ENCODE data around the gene CTDSP1. TPM values are rescaled to one million over a fixed set of nuclear protein-coding genes. Genes with fewer than 3 reads are reported as not detected.

The CTDSP1 gene
- total and polyA plus RNA-seq, 4 donors: 38.3 to 76.5 (median 56.6) TPM

DNA sequence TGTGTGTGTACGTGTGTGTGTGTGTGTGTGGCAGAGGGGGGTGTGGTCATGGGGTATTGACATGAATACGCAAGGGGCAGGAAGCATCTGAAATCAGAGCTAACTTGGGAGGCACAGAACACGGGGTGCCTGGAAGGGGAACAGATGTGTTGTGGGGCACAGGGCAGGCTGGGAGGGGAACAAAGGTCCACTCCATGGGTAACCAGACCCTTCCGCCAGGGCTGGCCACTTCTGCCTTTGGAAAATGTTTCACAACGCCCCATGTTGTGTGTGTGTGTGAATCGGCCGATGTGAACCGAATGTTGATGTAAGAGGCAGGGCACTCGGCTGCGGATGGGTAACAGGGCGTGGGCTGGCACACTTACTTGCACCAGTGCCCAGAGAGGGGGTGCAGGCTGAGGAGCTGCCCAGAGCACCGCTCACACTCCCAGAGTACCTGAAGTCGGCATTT is 17.7 kb upstream of the CTDSP1 start, which contains the start of gene SLC11A1:
Gene SLC11A1, plus strand, starts transcription at position 358 of the 451 bp plus-strand sequence. CDS start 96 bp downstream, outside the sequence.
- Histone ChIP-seq H3K9me3 (ENCODE audit: control insufficient read depth in 4 of 4, low read length in 3 of 4) (no peaks in the 10 kb centered on the region), H3K9ac (ENCODE audit: low read depth in 1 of 2, low read length in 2 of 2) (no peak within 1 kb of the TSS), H3K4me1 (ENCODE audit: control insufficient read depth in 4 of 4, insufficient read depth in 4 of 4, low read length in 3 of 4) (no peaks in the 10 kb centered on the region), H3K27me3 (ENCODE audit: control insufficient read depth in 4 of 4, insufficient read depth in 4 of 4, low read length in 3 of 4) (no peaks in the 10 kb centered on the region), H3K27ac (ENCODE audit: low read depth in 1 of 2, low read length in 2 of 2) (peak within 1 kb of the TSS; percentile 5 to 67), H3K4me3 (ENCODE audit: low read depth in 1 of 3, low read length in 3 of 3) (no peak within 1 kb of the TSS), H3K36me3 (ENCODE audit: control insufficient read depth in 4 of 4, insufficient read depth in 3 of 4, low read depth in 1 of 4, low read length in 3 of 4) (no peaks in the 10 kb centered on the region)
- 70% methylated on average over 13 of the region's 13 CpGs for WGBS
- no peak for DNase-seq (ENCODE audit: low spot score)
- TF ChIP-seq HNF4A (conservative IDR thresholded peaks at IDR 0.05): no peak
- TF ChIP-seq SP1 (IDR thresholded peaks at IDR 0.05): peak; percentile 27
- peak in 1 of 2 donors; percentile 17 for TF ChIP-seq RAD21 (IDR thresholded peaks at IDR 0.05)
- peak in 1 of 2 donors; percentile 8 for TF ChIP-seq RXRA (IDR thresholded peaks at IDR 0.05)

- H3K9me3 ChIP-seq (ENCODE audit: control insufficient read depth in 4 of 4, low read length in 3 of 4): no peaks in the 10 kb centered on the region
- no peak for DNase-seq (ENCODE audit: low spot score)
- peak overlapping the region; percentile 5 to 67 for H3K27ac ChIP-seq (ENCODE audit: low read depth in 1 of 2, low read length in 2 of 2)
- 94% methylated on average over 6 of the region's 6 CpGs for WGBS
- H3K9ac ChIP-seq (ENCODE audit: low read depth in 1 of 2, low read length in 2 of 2): no peak overlapping the region
- no peak for TF ChIP-seq EGR1 (IDR thresholded peaks at IDR 0.05; ENCODE audit: low read depth in 2 of 2)
- TF ChIP-seq, protein P1, sequence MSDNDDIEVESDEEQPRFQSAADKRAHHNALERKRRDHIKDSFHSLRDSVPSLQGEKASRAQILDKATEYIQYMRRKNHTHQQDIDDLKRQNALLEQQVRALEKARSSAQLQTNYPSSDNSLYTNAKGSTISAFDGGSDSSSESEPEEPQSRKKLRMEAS (IDR thresholded peaks at IDR 0.05): no peak
- TF ChIP-seq ATF3 (IDR thresholded peaks at IDR 0.05): no peak
- no peak overlapping the region for H3K4me3 ChIP-seq (ENCODE audit: low read depth in 1 of 3, low read length in 3 of 3)
- peaks cover 0 to 8% (median 3%) of the 10 kb centered on the region in 4 donors for H3K4me1 ChIP-seq (ENCODE audit: control insufficient read depth in 4 of 4, insufficient read depth in 4 of 4, low read length in 3 of 4)
- no peaks in the 10 kb centered on the region for H3K36me3 ChIP-seq (ENCODE audit: control insufficient read depth in 4 of 4, insufficient read depth in 3 of 4, low read depth in 1 of 4, low read length in 3 of 4)
- no peaks in the 10 kb centered on the region for H3K27me3 ChIP-seq (ENCODE audit: control insufficient read depth in 4 of 4, insufficient read depth in 4 of 4, low read length in 3 of 4)
Measured at GRCh38 chr2:218382785-218383184, 16.9 kb upstream of the CTDSP1 start.

GRCh38 chr2:218383892-218384519 is 15.7 kb upstream of the CTDSP1 start:
- TF ChIP-seq NR2F2 (IDR thresholded peaks at IDR 0.05): no peak
- TF ChIP-seq RXRA (IDR thresholded peaks at IDR 0.05): no peak
- TF ChIP-seq EGR1 (IDR thresholded peaks at IDR 0.05; ENCODE audit: low read depth in 2 of 2): no peak
- TF ChIP-seq, protein P2, sequence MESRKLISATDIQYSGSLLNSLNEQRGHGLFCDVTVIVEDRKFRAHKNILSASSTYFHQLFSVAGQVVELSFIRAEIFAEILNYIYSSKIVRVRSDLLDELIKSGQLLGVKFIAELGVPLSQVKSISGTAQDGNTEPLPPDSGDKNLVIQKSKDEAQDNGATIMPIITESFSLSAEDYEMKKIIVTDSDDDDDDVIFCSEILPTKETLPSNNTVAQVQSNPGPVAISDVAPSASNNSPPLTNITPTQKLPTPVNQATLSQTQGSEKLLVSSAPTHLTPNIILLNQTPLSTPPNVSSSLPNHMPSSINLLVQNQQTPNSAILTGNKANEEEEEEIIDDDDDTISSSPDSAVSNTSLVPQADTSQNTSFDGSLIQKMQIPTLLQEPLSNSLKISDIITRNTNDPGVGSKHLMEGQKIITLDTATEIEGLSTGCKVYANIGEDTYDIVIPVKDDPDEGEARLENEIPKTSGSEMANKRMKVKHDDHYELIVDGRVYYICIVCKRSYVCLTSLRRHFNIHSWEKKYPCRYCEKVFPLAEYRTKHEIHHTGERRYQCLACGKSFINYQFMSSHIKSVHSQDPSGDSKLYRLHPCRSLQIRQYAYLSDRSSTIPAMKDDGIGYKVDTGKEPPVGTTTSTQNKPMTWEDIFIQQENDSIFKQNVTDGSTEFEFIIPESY (IDR thresholded peaks at IDR 0.05): no peak
- TF ChIP-seq, protein P3, sequence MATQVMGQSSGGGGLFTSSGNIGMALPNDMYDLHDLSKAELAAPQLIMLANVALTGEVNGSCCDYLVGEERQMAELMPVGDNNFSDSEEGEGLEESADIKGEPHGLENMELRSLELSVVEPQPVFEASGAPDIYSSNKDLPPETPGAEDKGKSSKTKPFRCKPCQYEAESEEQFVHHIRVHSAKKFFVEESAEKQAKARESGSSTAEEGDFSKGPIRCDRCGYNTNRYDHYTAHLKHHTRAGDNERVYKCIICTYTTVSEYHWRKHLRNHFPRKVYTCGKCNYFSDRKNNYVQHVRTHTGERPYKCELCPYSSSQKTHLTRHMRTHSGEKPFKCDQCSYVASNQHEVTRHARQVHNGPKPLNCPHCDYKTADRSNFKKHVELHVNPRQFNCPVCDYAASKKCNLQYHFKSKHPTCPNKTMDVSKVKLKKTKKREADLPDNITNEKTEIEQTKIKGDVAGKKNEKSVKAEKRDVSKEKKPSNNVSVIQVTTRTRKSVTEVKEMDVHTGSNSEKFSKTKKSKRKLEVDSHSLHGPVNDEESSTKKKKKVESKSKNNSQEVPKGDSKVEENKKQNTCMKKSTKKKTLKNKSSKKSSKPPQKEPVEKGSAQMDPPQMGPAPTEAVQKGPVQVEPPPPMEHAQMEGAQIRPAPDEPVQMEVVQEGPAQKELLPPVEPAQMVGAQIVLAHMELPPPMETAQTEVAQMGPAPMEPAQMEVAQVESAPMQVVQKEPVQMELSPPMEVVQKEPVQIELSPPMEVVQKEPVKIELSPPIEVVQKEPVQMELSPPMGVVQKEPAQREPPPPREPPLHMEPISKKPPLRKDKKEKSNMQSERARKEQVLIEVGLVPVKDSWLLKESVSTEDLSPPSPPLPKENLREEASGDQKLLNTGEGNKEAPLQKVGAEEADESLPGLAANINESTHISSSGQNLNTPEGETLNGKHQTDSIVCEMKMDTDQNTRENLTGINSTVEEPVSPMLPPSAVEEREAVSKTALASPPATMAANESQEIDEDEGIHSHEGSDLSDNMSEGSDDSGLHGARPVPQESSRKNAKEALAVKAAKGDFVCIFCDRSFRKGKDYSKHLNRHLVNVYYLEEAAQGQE (IDR thresholded peaks at IDR 0.05): no peak
- no peak for TF ChIP-seq ATF3 (IDR thresholded peaks at IDR 0.05)
- no peak for TF ChIP-seq FOXA1 (IDR thresholded peaks at IDR 0.05)
- TF ChIP-seq SP1 (IDR thresholded peaks at IDR 0.05): no peak
- TF ChIP-seq, protein P4, sequence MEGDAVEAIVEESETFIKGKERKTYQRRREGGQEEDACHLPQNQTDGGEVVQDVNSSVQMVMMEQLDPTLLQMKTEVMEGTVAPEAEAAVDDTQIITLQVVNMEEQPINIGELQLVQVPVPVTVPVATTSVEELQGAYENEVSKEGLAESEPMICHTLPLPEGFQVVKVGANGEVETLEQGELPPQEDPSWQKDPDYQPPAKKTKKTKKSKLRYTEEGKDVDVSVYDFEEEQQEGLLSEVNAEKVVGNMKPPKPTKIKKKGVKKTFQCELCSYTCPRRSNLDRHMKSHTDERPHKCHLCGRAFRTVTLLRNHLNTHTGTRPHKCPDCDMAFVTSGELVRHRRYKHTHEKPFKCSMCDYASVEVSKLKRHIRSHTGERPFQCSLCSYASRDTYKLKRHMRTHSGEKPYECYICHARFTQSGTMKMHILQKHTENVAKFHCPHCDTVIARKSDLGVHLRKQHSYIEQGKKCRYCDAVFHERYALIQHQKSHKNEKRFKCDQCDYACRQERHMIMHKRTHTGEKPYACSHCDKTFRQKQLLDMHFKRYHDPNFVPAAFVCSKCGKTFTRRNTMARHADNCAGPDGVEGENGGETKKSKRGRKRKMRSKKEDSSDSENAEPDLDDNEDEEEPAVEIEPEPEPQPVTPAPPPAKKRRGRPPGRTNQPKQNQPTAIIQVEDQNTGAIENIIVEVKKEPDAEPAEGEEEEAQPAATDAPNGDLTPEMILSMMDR (IDR thresholded peaks at IDR 0.05; ENCODE audit: low read depth, low read length, missing input control): no peak
- no peak for TF ChIP-seq GABPA (IDR thresholded peaks at IDR 0.05 in 1 of 2, conservative IDR thresholded peaks at IDR 0.05 in 1 of 2)
- 90% methylated on average over 10 of the region's 10 CpGs for WGBS
- no peak for DNase-seq (ENCODE audit: low spot score)
- Histone ChIP-seq H3K36me3 (ENCODE audit: control insufficient read depth in 4 of 4, insufficient read depth in 3 of 4, low read depth in 1 of 4, low read length in 3 of 4) (no peaks in the 10 kb centered on the region), H3K9ac (ENCODE audit: low read depth in 1 of 2, low read length in 2 of 2) (no peak overlapping the region), H3K4me3 (ENCODE audit: low read depth in 1 of 3, low read length in 3 of 3) (no peak overlapping the region), H3K9me3 (ENCODE audit: control insufficient read depth in 4 of 4, low read length in 3 of 4) (no peaks in the 10 kb centered on the region), H3K27me3 (ENCODE audit: control insufficient read depth in 4 of 4, insufficient read depth in 4 of 4, low read length in 3 of 4) (no peaks in the 10 kb centered on the region), H3K4me1 (ENCODE audit: control insufficient read depth in 4 of 4, insufficient read depth in 4 of 4, low read length in 3 of 4) (peaks cover 0 to 10% (median 4%) of the 10 kb centered on the region in 4 donors), H3K27ac (ENCODE audit: low read depth in 1 of 2, low read length in 2 of 2) (no peak overlapping the region)

Data from liver (tissue), 9 donors.